C1 segment of cervical spinal cord (tissue), 14 donors: ENCODE measurements around the gene GDA.
"Not testable (repeated sequence)": the region's sequence is repeated elsewhere in the genome, so short reads cannot be mapped to it uniquely, and the experiment has no call there.

Experiments
- DNase-seq, 14 donors: peaks; one replicate each; lab custom pipeline; 2025; lab: John Stamatoyannopoulos, UW

The GDA gene

DNA sequence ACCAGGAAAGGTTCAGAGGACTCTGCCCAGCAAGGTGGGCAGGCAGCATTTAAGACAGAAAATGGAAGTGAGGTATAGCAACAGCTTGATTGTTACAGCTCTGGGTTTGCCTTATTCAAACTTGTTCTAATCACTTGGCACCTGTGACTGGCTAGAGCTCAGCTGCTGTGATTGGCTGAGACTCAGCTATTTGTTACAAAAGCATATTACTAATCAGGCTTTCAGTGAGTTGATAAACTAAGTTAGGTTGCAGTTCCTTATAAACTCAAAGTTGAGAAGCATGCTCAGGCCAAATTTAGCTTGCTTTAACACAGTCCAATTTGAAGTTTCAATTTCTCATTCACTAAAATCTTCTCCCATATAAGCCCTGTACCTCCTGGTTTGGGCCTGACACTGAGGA lies 56.3 kb downstream of the GDA start:
- no peak for DNase-seq

DNA sequence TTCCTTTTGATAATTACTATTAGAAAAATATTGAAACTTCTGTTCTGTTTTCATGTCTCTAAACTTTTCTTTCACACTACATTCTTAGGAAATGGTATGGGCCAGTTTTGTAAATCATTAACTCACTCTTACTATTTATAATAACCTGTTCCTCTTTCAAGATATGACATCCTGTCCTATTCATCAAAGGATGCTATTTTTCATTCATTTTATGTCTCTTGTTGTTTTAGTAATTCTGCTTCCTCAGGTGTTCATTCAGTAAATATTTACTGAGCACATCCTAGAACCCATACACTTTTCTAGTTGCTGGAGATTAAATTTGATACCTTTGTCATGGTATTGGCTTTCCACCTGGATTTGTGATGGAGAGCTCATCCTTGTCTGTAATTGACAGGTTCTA lies 58.0 kb downstream of the GDA start:
- DNase-seq: no peak

DNA sequence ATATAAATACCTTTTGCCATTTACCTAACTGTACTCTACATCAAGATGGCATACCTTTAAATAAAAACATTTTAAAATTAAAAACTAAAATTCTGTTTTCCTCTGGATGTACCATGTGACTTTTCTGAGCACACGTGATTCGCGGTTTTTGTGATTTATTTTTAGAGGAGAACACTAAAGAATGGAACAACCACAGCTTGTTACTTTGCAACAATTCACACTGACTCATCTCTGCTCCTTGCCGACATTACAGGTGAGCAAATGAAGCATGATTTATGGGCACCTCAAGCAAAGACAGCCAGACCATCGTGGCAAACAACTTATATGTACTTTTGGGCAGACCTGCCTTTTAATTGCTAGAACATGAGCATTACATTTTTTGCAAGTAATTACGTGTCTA lies 61.3 kb downstream of the GDA start:
- no peak for DNase-seq

DNA sequence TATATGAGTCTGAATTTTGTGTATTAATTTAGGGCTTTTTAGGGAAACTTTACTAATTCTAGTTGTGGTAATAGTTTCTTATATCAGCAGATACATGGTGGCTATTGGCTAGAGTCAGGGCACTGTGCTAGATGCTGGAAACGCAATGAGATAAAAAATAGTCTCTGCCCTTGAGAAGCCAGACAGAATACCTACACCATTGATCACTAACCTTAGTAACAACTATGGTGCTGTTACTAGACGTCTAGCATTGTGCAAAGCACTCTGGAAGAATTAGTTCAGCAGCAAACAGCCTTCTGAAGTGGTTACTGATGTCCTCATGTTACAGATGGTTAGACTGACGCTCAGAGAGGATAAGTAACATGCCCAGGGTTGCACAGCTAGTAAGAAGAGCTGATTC lies 61.8 kb downstream of the GDA start:
- DNase-seq: no peak

DNA sequence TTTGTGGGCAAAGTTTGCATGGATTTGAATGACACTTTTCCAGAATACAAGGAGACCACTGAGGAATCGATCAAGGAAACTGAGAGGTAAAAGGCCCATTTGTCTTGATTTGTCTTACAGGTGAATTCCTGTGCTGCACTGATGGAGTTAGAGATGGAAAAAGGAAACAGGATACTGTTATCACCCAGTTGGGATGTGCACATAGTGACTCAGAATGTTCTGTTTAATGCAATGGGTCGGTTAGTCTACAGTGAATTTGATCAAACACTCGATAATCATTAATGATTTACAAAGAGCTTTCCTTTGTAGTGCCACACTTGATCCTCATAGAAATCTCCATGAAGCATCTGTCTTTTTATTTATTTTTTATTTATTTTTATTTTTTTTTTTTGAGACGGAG lies 64.7 kb downstream of the GDA start:
- DNase-seq: no peak

DNA sequence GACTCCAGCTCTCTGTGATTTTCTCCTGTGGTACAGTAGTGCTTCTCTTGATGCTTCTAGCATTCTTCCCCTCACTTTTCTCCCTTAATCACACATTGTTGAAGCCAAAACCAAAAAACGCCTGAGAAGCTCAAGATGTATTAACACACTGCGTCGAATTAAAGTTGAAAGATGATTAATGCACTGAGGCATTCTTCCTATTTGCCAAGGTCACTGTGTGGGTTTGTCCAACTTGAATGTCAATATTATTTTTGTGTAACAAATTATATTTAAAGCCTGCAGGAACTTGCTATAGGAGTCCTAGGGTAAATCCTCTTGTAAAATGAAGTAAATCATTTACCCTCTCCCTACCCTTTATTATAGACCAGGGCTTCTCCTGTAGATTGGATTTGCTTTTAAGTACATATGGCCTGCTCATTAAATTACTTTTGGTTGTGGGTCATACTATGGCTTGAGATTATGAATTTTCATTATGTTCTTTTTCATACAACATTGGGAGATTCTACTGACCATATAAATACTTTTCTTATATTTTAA lies 68.1 kb downstream of the GDA start:
- DNase-seq: no peak

DNA sequence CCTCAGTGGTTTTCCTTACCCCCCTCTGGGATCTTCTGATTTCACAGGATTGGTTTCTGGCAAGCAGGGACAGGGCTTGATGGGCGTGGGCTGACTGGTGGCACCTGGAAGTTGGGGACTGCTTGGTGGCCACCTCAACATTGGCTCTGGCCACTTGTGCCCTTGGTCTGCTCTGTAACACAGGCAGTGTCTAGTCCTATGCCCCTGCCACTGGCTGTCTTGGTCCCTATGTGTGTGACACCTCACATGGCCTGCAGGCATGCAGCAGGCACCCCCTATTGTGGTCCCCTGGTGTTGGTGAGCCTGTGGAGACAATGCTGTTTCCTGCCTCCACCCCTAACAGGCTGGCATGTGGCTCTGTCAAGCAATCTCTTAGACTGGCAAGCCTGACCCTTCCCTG lies 71.3 kb downstream of the GDA start:
- DNase-seq: no peak

DNA sequence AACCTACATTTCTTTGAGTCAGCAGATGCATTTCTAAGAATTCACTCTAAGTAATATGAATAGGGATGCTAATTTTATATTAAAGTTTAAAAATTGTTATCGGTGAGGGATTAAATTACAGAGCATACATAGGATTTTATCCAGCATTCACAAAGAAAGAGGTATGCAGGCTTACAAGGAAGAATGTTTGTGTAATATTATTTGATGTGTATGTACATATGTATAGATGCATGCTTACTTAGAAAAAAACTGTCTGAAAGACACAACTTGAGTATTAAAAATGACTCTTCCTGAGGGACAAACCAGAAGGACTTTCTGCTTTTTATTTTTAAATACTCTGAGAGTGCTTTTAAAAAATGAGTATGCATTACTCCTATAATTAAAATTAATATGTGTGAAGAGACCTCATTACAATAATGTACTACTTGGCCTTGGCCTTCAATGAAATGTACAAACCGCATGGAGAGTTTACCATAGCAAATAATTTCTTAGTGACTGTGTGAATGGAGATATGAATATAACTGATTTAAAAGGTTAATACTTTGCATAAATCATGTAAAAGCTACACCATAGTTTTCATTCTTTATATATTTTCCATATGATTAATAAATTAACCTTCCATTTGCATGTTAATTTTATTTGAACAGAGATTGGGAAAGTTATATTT lies 77.0 kb downstream of the GDA start:
- no peak for DNase-seq

DNA sequence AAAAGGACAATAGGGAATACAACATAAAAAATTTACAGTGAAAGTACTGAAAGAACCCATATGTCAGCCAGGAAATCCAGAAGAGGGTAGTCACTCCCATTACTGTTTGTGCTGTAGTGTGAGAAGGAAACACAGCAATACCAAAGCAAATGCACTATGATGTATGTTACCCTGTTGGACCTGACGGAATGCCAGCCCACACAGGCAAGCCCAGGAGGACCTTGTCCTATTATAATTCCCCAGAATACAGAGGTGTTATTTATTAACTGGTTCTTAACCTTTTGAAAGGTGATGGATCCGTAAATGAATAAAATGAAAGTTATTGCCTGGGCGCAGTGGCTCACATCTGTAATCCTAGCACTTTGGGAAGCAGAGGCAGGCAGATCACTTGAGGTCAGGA lies 79.0 kb downstream of the GDA start:
- DNase-seq: no peak

DNA sequence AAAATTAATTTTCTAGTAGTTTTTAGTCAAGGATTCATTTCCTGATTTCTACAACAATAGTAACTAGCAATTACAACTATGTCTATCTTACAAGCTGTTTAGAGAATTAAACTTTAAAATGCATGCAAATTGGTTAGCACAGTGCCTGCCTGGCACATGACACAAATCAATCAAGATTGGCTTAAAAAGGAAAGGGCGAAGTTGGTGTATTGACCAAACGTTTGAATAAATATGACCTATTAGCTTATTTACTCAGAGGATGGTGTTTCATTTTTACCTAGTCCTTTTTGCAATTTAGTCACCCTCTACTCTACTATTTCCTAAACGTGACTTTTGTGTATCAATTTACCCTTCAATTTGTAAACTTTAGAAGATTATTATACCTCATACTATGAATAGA lies 83.5 kb downstream of the GDA start:
- no peak for DNase-seq

DNA sequence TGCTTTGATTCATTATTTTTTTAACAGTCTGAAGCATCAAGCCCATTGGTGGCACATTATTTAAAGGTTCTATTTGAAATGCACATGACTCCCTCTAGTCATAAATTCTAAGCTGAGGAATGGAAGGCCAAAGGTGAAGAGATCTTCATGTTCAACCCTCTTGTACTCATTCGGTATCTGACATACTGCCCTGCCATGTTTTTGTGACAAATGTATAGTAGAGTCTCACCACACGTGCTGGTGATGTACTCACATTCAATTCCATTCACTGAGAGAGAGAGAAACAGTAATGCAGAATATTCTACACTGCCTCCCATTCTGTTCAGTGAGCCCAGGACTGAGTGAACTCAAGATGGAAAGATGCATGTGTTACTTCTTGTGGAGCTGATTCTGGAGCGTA lies 98.3 kb downstream of the GDA start:
- no peak for DNase-seq

DNA sequence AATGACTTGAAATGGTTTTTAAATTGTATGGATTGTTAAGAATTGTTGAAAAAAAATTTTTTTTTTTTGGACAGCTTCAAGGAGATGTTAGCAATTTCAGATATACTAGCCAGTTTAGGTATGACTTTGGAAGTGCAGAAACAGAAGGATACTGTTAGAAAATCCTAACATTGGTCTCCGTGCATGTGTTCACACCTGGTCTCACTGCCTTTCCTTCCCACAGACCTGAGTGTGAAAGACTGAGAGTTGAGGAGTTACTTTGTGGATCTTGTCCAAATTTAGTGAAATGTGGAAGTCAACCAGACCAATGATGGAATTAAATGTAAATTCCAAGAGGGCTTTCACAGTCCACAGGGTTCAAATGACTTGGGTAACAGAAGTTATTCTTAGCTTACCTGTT lies 102.3 kb downstream of the GDA start:
- no peak for DNase-seq

DNA sequence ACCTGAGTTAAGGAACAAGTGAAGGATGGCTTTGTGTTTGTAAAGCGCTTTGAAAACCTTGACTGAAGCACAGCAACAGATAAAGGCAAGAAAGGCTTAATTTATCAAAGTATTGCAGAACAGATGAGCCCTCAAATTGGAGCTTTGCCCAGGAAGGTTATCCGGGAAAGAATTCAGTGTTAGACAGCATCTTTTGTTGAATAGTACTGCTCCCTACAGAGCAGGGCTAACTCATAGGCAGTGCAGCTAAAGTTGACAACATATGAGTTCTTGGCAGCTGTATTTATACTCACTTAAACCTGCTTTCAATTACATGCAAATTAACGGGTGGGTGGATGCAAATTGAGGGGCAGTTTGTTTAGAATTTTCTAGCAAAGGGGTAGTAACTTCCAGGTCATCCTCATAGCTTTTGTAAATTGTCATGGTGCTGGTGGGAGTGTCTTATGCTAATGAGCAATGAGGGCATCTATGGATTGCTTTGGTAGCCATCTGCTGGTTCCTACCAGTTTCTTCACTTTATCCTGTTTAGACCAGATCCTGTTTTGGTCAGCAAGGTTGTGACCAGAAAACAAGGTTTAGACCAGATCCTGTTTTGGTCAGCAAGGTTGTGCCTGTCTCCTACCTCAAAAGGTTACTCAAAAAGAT lies 105.8 kb downstream of the GDA start:
- DNase-seq: no peak

DNA sequence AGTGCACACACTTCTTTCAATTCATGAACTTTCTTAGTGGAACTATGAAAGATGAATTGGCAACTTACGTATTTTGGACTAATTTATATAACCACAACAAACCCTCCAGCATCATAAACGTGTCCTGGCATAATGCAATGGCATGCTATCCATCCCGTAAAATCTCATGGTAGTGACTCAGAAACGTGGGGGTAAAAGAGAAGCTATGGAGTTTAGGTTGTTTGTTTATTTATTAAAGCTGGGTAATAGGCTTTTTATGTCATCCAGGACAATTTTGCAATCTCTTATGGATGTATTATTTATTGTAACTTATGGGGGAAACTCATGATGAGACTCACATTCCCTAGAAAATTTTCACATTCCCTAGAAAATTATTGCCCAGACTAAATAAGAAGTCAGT lies 106.3 kb downstream of the GDA start:
- no peak for DNase-seq

DNA sequence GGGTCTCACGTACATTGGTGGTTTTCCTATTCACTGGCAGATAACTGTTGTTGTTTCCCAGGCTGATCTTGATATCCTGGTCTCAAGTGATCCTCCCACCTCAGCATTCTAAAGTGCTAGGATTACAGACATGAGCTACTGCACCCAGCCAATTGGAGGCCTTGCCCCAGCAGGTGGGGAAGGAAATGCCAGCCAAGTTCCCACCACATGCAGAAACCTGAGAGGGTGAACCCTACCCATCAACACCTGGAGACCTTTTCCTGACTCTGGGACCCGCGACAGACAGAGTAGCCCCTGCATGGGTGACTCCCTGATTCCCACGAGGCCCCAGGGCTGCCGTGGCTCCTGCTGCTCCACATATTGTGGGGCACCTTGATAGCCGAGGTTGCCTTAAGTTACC lies 107.7 kb downstream of the GDA start:
- no peak for DNase-seq

DNA sequence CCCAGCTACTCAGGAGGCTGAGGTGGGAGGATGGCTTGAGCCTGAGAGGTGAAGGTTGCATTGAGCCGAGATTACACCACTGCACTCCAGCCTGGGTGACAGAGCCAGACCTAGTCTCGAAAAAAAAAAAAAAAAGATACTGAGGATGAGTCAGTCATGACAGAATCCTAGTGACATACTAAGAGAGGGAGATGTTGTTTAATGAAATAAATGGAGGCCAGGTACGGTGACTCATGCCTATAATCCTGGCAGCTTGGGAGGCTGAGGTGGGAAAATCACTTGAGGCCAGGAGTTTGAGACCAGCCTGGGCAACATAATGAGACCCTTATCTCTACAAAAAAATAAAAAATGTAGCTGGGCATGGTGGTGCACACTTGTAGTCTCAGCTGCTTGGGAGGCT lies 108.6 kb downstream of the GDA start:
- DNase-seq: no peak

DNA sequence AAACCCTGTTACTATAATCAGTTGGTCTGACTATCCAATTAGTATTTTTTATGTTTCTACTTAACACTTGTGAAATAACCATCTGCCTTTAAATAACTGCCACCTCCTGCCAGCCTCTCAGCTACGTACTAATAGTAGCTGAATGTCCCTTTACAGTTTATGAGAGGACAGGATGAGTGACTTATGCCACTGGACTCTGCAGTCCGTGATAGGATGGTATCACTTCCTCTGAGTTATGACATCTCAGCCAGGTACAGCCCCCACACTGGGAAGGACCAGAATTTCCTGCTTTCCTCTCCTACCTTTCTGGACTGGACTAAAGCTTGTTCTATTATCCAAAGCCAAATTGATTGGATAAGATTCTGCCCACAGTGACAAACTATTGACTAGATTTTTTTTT lies 112.8 kb downstream of the GDA start:
- no peak for DNase-seq

DNA sequence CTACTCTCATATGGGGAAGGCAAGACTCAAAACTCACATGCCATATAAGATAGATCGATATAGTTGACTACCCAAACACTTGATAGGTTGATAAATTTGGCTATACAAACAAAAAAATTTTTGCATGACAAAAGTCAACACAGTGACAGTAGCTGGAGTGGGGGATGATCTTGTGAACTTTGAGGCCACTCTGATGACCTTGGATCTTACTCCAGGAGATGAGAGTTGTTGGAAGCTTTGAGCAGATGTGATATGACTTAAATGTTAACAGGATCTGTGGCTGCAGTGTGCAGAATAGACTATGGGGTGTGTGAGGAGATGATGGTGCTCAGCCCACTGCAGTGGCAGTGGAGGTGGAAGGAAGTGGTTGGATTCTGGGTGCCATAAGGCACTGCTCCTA lies 114.3 kb downstream of the GDA start:
- no peak for DNase-seq

DNA sequence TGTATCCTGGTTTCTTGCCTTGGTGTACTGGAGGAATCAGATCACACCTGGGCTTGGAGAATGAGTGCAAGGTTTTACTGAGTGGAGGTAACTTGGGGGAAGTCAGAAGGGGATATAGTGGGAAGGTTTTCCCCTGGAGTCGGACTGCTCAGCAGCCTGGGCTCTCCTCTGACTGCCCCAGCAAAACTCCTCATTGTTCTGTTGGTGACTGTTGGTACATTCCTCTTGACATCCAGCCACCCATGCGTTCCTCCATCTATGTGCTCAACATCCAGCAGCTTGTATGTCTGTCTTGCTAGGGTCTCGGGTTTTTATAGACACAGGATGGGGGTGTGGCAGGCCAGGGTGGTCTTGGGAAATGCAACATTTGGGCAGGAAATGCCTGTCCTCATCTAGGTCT lies 119.7 kb downstream of the GDA start:
- DNase-seq: no peak

DNA sequence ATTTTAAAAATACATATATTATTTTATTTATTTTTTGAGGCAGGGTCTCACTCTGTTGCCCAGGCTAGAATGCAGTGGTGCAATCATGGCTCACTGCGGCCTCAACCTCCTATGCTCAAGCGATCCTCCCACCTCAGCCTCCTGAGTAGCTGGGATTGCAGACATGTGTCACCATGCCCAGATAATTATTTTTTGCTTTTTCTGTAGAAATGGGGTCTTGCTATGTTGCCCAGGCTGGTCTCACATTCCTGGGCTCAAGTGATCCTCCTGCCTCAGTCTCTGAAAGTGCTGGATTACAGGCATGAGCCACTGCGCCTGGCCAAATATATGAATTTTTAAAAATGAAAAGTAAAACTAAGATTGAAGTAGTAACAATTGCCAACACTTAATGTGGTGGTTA lies 121.1 kb downstream of the GDA start:
- not testable (repeated sequence) for DNase-seq

DNA sequence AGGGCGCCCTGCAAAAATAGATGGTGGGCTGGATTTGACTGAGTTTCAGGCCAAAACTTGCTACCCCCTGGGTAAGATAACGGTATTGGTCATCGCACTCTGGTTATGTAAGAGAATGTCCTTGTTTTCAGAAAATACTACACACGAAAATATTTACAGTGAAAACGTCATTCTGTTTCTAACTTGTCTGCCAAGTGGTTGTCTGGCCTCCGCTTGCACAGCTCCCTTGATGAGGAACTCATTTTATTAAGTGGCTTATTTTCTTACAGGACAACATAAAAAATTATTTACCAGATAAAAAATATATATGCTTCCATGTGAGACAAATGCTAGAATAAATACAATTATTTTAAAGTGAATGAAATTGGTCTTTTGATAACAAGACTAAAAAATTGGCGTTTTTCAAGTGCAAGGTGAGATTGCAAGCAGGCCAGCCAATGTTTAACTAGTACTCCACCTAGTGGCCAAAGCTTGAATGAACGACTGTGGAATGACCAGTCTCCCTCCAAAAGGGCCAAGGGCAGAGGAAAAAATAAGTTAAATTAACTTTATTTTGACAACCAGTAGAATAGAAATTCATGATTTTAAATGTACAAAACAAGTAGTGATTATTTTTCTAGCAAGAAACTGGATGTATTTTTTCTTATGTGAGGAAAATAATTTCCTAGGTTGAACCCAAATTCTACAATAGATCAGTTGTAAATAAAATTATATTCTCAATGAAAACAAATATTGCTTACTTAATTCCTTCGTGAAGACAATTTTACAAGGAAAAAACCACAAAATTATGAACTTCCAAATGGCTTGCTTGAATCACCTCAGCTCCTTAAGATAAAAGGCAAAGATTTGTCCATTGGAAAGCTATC lies 122.6 kb downstream of the GDA start:
- peak in 4 of 14 donors; percentile 6 to 40 (median 13) for DNase-seq

DNA sequence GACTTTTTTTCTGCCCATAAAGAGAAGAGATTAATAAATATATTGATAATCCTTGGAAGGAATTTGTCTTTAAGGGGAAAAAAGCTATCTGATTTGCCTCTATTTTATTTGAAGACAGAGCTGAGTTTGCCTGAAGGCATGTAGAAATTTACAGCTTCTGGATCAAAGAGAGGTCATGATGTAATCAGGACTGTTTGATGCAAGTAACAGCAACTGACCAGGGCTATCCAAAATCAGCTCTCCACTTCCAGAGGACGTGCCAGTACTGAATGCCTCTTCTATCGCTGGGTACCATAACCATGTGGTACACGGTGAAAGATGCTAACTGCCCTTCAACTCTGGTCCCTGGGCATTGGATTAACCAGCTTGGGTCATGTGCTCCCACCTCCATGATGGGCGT lies 125.2 kb downstream of the GDA start:
- no peak for DNase-seq

DNA sequence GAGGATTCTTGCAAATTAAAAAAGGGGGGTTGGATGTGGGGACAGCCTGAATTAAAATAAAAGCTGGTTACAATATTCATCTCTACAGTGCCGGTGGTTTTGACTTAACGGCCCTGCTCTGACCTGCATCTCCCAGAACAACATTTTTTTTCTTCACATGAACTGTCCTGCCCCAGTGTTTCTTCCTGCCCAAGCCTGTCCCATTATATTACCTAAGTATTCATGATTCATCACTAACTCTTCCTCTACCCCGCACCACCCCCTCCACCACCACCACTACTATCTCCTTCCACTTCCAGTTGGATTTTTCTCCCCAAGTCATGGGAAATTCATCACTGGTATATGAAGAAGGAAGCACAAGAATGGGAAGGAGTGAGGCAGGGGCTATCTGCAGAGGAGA lies 125.7 kb downstream of the GDA start:
- no peak for DNase-seq
